IMR-90 (cell line): ENCODE results near the gene MYH11.

Experiments used
- CEBPB ChIP-seq: IDR thresholded peaks from 2 replicates; pipeline ENCODE4 v1.6.1; 2012; ENCODE audit warnings: low read depth, low read length, improper control_type of control experiment
- CHD1 ChIP-seq: IDR thresholded peaks from 2 replicates; pipeline ENCODE4 v1.6.1; 2012; ENCODE audit warnings: low read depth, low read length, improper control_type of control experiment
- CTCF ChIP-seq: conservative IDR thresholded peaks from 2 replicates; pipeline ENCODE4 v1.5.1; 2012; ENCODE audit warnings: mild to moderate bottlenecking, low read depth, low read length, improper control_type of control experiment
- FOS ChIP-seq: fragments of 150-350 bp; IDR thresholded peaks from 2 replicates; pipeline ENCODE4 v1.6.1; 2016; ENCODE audit warnings: low read depth, low read length
- MAFK ChIP-seq: IDR thresholded peaks from 2 replicates; pipeline ENCODE4 v1.6.1; 2012; ENCODE audit warnings: low read depth, low read length, improper control_type of control experiment
- MAZ ChIP-seq: IDR thresholded peaks from 2 replicates; pipeline ENCODE4 v1.6.1; 2012; ENCODE audit warnings: low read depth, mild to moderate bottlenecking, low read length, improper control_type of control experiment, moderate library complexity, borderline replicate concordance
- MXI1 ChIP-seq: IDR thresholded peaks from 2 replicates; pipeline ENCODE4 v1.6.1; 2012; ENCODE audit warnings: low read depth, mild to moderate bottlenecking, low read length, moderate library complexity, borderline replicate concordance
- POLR2A ChIP-seq: IDR thresholded peaks from 2 replicates; pipeline ENCODE4 v1.6.1; 2012; ENCODE audit warnings: mild to moderate bottlenecking, low read depth, low read length
- RAD21 ChIP-seq: IDR thresholded peaks from 2 replicates; pipeline ENCODE4 v1.6.1; 2012; ENCODE audit warnings: low read length, improper control_type of control experiment
- RCOR1 ChIP-seq: IDR thresholded peaks from 2 replicates; pipeline ENCODE4 v1.6.1; 2012; ENCODE audit warnings: mild to moderate bottlenecking, low read length, improper control_type of control experiment; ENCODE audit not compliant: insufficient replicate concordance
- SMC3 ChIP-seq: fragments of 150-350 bp; IDR thresholded peaks from 2 replicates; pipeline ENCODE4 v1.6.1; 2016; ENCODE audit warnings: low read depth, mild to moderate bottlenecking, antibody characterized with exemption, low read length, moderate library complexity
- USF2 ChIP-seq: fragments of 150-350 bp; IDR thresholded peaks from 2 replicates; pipeline ENCODE4 v1.6.1; 2017; ENCODE audit warnings: mild to moderate bottlenecking, antibody characterized with exemption, low read length, low read depth
- TF ChIP-seq, protein P1 (sequence below): fragments of 150-350 bp; IDR thresholded peaks from 2 replicates; pipeline ENCODE4 v1.6.1; 2016; ENCODE audit warnings: low read depth, mild to moderate bottlenecking, low read length, moderate library complexity, borderline replicate concordance

DNA sequence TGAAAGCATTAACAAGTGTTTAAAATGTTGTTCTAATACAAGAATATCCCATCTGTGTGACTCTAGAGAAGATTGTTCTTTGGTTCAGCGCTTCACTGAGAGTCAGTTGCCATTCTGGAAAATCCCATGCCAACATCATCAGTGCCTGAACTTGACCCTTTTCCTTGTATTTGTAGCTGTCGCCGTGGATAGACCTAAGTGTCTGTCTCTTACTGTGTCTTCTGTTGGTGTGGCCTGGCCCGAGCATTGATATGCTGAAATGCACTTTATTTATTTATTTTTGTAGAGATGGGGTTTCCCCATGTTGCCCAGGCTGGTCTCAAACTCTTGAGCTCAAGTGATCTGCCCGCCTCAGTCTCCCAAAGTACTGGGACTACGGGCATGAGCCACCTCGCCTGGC, 76.0 kb downstream of the MYH11 start:
- no peak for TF ChIP-seq USF2
- TF ChIP-seq MAZ: no peak
- no peak for TF ChIP-seq CHD1
- TF ChIP-seq POLR2A: no peak
- TF ChIP-seq, protein P1, sequence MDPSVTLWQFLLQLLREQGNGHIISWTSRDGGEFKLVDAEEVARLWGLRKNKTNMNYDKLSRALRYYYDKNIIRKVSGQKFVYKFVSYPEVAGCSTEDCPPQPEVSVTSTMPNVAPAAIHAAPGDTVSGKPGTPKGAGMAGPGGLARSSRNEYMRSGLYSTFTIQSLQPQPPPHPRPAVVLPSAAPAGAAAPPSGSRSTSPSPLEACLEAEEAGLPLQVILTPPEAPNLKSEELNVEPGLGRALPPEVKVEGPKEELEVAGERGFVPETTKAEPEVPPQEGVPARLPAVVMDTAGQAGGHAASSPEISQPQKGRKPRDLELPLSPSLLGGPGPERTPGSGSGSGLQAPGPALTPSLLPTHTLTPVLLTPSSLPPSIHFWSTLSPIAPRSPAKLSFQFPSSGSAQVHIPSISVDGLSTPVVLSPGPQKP: no peak
- TF ChIP-seq CTCF: no peak
- no peak for TF ChIP-seq FOS
- TF ChIP-seq RAD21: no peak
- no peak for TF ChIP-seq RCOR1
- no peak for TF ChIP-seq MXI1
- TF ChIP-seq SMC3: no peak
- no peak for TF ChIP-seq CEBPB
- no peak for TF ChIP-seq MAFK
